Measurements from ENCODE around the gene HOXA4. TPM values are rescaled to one million over a fixed set of nuclear protein-coding genes. Genes with fewer than 3 reads are reported as not detected.

Gene HOXA4
- total RNA-seq, 2 donors from 2014 or later: 0.59 to 1.2 TPM

GRCh38 chr7:27155816-27156507 is 25.4 kb upstream of the HOXA4 start:
- H3K27ac ChIP-seq: no peak overlapping the region
- peak overlapping the region in 1 of 2 donors; percentile 13 for H3K4me3 ChIP-seq
- no peaks in the 10 kb centered on the region for H3K9me3 ChIP-seq
- peaks cover 69 to 89% of the 10 kb centered on the region in 2 donors for H3K27me3 ChIP-seq
- no peak for DNase-seq (ENCODE audit: low spot score)
- peaks cover 0 to 58% of the 10 kb centered on the region in 2 donors for H3K4me1 ChIP-seq
- no peak for TF ChIP-seq CTCF (IDR thresholded peaks at IDR 0.05)
- no peaks in the 10 kb centered on the region for H3K36me3 ChIP-seq

GRCh38 chr7:27154901-27155815 is 24.6 kb upstream of the HOXA4 start:
- DNase-seq (ENCODE audit: low spot score): no peak
- Histone ChIP-seq H3K4me3 (no peak overlapping the region), H3K9me3 (no peaks in the 10 kb centered on the region), H3K27me3 (peaks cover 66 to 92% of the 10 kb centered on the region in 2 donors), H3K27ac (no peak overlapping the region), H3K36me3 (no peaks in the 10 kb centered on the region), H3K4me1 (peaks cover 0 to 57% of the 10 kb centered on the region in 2 donors)
- no peak for TF ChIP-seq CTCF (IDR thresholded peaks at IDR 0.05)

GRCh38 chr7:27154369-27154768 is 23.8 kb upstream of the HOXA4 start:
- Histone ChIP-seq H3K27ac (no peak overlapping the region), H3K4me3 (no peak overlapping the region), H3K4me1 (peaks cover 0 to 55% of the 10 kb centered on the region in 2 donors), H3K36me3 (no peaks in the 10 kb centered on the region), H3K27me3 (peaks cover 67 to 90% of the 10 kb centered on the region in 2 donors), H3K9me3 (no peaks in the 10 kb centered on the region)
- no peak for TF ChIP-seq CTCF (IDR thresholded peaks at IDR 0.05)
- DNase-seq (ENCODE audit: low spot score): no peak

- no peaks in the 10 kb centered on the region for H3K36me3 ChIP-seq
- TF ChIP-seq CTCF (IDR thresholded peaks at IDR 0.05): no peak
- H3K4me3 ChIP-seq: no peak overlapping the region
- H3K4me1 ChIP-seq: peaks cover 0 to 52% of the 10 kb centered on the region in 2 donors
- H3K27me3 ChIP-seq: peaks cover 72 to 90% of the 10 kb centered on the region in 2 donors
- H3K27ac ChIP-seq: no peak overlapping the region
- no peak for DNase-seq (ENCODE audit: low spot score)
- H3K9me3 ChIP-seq: no peaks in the 10 kb centered on the region
These were observed 23.0 kb upstream of the HOXA4 start for GRCh38 chr7:27153526-27153925.

- Histone ChIP-seq H3K4me1 (peaks cover 0 to 58% of the 10 kb centered on the region in 2 donors), H3K36me3 (no peaks in the 10 kb centered on the region), H3K27ac (no peak overlapping the region), H3K9me3 (no peaks in the 10 kb centered on the region), H3K4me3 (peak overlapping the region in 1 of 2 donors; percentile 6), H3K27me3 (peaks cover 66 to 91% of the 10 kb centered on the region in 2 donors)
- TF ChIP-seq CTCF (IDR thresholded peaks at IDR 0.05): no peak
- DNase-seq (ENCODE audit: low spot score): no peak
These were observed 22.4 kb upstream of the HOXA4 start for GRCh38 chr7:27152816-27153442.
